H1 (cell line): ENCODE results near the gene RELL2. TPM values are rescaled to one million over a fixed set of nuclear protein-coding genes. Genes with fewer than 3 reads are reported as not detected.

Experiments
- EP300 ChIP-seq, 2 experiments: IDR thresholded peaks; 1 replicate in 1 of 2; 2 replicates in 1 of 2; pipeline ENCODE4 v1.6.1; 2011 to 2012; ENCODE audit warnings: low read depth in 2 of 2, low read length in 2 of 2, mild to moderate bottlenecking in 2 of 2, borderline replicate concordance in 1 of 2, inconsistent platforms in 1 of 2, moderate library complexity in 1 of 2
- GABPA ChIP-seq: IDR thresholded peaks from 2 replicates; pipeline ENCODE4 v1.6.1; 2011; ENCODE audit warnings: mild to moderate bottlenecking, low read length, moderate library complexity, borderline replicate concordance; ENCODE audit not compliant: insufficient read depth
- HDAC2 ChIP-seq, 2 experiments: fragments of 300-600 bp in 1 of 2; sonication (generic) in 1 of 2; IDR thresholded peaks; 2 replicates each; pipeline ENCODE4 v1.6.1; 2011 to 2012; ENCODE audit warnings: low read depth in 2 of 2, low read length in 2 of 2, mild to moderate bottlenecking in 2 of 2, moderate library complexity in 2 of 2, borderline replicate concordance in 1 of 2, inconsistent platforms in 1 of 2
- POLR2A ChIP-seq, 2 experiments: IDR thresholded peaks; 1 replicate in 1 of 2; 2 replicates in 1 of 2; pipeline ENCODE4 v1.6.1; 2011; ENCODE audit warnings: low read depth in 2 of 2, low read length in 2 of 2, mild to moderate bottlenecking in 2 of 2; ENCODE audit errors: control extremely low read depth in 1 of 2
- RBBP5 ChIP-seq: IDR thresholded peaks from 2 replicates; pipeline ENCODE4 v1.7.1; 2012; ENCODE audit warnings: low read depth, mild to moderate bottlenecking, inconsistent platforms, low read length, moderate library complexity, borderline replicate concordance
- SAP30 ChIP-seq: fragments of 300-600 bp; sonication (generic); IDR thresholded peaks from 2 replicates; pipeline ENCODE4 v1.7.1; 2012; ENCODE audit warnings: low read length, moderate library complexity, mild to moderate bottlenecking, inconsistent platforms; ENCODE audit not compliant: insufficient read depth, insufficient replicate concordance
- SIRT6 ChIP-seq: IDR thresholded peaks from one replicate; pipeline ENCODE4 v1.7.1; 2012; ENCODE audit warnings: low read length, inconsistent platforms
- SIX5 ChIP-seq: IDR thresholded peaks from 2 replicates; pipeline ENCODE4 v1.6.1; 2011; ENCODE audit warnings: mild to moderate bottlenecking, low read depth, low read length
- TBP ChIP-seq: IDR thresholded peaks from 2 replicates; pipeline ENCODE4 v1.6.1; 2011; ENCODE audit warnings: low read depth, low read length, improper control_type of control experiment
- TEAD4 ChIP-seq: IDR thresholded peaks from 2 replicates; pipeline ENCODE4 v1.6.1; 2012; ENCODE audit warnings: low read depth, low read length, inconsistent platforms, mixed read lengths
- polyA plus RNA-seq, 7 experiments: library from polyadenylated mRNA; depleted of rRNA in 3 of 7; stranded (reverse) in 5 of 7; unstranded in 2 of 7; fragments of >200 nt in 5 of 7; fragments of 200-250 nt in 2 of 7; gene quantifications; 1 replicate in 5 of 7; 2 replicates in 1 of 7; 4 replicates in 1 of 7; pipeline versions ENCODE4 v1.2.1 to v1.2.3, GENCODE V29; 2011 to 2013; ENCODE audit warnings: missing spikeins in 2 of 7, mixed read lengths in 2 of 7
- total RNA-seq: library from RNA; stranded (reverse); fragmentation: NEBNext Ultra II Directional; extraction: Animal tissue kit (Norgen Biotek cat#: 25700); gene quantifications from 2 replicates; pipeline ENCODE4 v1.2.1, GENCODE V29; 2021
- TF ChIP-seq, protein P1 (sequence below): fragments of 300-600 bp; sonication (generic); IDR thresholded peaks from 2 replicates; pipeline ENCODE4 v1.7.1; 2012; ENCODE audit warnings: low read length, moderate library complexity, mild to moderate bottlenecking, inconsistent platforms; ENCODE audit not compliant: insufficient replicate concordance

Gene RELL2
- total and polyA plus RNA-seq, 2 of the 8 experiments (the other 6 are each of a cell fraction or from before 2014, with no cell fraction given), result 18.6 to 23.7 TPM

GRCh38 chr5:141635646-141636045 is 1.2 kb upstream of the RELL2 start (continued):
- TF ChIP-seq, protein P1, sequence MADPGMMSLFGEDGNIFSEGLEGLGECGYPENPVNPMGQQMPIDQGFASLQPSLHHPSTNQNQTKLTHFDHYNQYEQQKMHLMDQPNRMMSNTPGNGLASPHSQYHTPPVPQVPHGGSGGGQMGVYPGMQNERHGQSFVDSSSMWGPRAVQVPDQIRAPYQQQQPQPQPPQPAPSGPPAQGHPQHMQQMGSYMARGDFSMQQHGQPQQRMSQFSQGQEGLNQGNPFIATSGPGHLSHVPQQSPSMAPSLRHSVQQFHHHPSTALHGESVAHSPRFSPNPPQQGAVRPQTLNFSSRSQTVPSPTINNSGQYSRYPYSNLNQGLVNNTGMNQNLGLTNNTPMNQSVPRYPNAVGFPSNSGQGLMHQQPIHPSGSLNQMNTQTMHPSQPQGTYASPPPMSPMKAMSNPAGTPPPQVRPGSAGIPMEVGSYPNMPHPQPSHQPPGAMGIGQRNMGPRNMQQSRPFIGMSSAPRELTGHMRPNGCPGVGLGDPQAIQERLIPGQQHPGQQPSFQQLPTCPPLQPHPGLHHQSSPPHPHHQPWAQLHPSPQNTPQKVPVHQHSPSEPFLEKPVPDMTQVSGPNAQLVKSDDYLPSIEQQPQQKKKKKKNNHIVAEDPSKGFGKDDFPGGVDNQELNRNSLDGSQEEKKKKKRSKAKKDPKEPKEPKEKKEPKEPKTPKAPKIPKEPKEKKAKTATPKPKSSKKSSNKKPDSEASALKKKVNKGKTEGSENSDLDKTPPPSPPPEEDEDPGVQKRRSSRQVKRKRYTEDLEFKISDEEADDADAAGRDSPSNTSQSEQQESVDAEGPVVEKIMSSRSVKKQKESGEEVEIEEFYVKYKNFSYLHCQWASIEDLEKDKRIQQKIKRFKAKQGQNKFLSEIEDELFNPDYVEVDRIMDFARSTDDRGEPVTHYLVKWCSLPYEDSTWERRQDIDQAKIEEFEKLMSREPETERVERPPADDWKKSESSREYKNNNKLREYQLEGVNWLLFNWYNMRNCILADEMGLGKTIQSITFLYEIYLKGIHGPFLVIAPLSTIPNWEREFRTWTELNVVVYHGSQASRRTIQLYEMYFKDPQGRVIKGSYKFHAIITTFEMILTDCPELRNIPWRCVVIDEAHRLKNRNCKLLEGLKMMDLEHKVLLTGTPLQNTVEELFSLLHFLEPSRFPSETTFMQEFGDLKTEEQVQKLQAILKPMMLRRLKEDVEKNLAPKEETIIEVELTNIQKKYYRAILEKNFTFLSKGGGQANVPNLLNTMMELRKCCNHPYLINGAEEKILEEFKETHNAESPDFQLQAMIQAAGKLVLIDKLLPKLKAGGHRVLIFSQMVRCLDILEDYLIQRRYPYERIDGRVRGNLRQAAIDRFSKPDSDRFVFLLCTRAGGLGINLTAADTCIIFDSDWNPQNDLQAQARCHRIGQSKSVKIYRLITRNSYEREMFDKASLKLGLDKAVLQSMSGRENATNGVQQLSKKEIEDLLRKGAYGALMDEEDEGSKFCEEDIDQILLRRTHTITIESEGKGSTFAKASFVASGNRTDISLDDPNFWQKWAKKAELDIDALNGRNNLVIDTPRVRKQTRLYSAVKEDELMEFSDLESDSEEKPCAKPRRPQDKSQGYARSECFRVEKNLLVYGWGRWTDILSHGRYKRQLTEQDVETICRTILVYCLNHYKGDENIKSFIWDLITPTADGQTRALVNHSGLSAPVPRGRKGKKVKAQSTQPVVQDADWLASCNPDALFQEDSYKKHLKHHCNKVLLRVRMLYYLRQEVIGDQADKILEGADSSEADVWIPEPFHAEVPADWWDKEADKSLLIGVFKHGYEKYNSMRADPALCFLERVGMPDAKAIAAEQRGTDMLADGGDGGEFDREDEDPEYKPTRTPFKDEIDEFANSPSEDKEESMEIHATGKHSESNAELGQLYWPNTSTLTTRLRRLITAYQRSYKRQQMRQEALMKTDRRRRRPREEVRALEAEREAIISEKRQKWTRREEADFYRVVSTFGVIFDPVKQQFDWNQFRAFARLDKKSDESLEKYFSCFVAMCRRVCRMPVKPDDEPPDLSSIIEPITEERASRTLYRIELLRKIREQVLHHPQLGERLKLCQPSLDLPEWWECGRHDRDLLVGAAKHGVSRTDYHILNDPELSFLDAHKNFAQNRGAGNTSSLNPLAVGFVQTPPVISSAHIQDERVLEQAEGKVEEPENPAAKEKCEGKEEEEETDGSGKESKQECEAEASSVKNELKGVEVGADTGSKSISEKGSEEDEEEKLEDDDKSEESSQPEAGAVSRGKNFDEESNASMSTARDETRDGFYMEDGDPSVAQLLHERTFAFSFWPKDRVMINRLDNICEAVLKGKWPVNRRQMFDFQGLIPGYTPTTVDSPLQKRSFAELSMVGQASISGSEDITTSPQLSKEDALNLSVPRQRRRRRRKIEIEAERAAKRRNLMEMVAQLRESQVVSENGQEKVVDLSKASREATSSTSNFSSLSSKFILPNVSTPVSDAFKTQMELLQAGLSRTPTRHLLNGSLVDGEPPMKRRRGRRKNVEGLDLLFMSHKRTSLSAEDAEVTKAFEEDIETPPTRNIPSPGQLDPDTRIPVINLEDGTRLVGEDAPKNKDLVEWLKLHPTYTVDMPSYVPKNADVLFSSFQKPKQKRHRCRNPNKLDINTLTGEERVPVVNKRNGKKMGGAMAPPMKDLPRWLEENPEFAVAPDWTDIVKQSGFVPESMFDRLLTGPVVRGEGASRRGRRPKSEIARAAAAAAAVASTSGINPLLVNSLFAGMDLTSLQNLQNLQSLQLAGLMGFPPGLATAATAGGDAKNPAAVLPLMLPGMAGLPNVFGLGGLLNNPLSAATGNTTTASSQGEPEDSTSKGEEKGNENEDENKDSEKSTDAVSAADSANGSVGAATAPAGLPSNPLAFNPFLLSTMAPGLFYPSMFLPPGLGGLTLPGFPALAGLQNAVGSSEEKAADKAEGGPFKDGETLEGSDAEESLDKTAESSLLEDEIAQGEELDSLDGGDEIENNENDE, result no peak
- no peak for TF ChIP-seq POLR2A (IDR thresholded peaks at IDR 0.05; ENCODE audit: control extremely low read depth in 1 of 2, low read depth in 2 of 2, low read length in 2 of 2)
- TF ChIP-seq SIX5, result no peak
- TF ChIP-seq SIRT6, result no peak
- TF ChIP-seq EP300 (IDR thresholded peaks at IDR 0.05; ENCODE audit: borderline replicate concordance in 1 of 2, low read depth in 2 of 2, low read length in 2 of 2), result no peak
- TF ChIP-seq GABPA, result no peak
- no peak for TF ChIP-seq SAP30
- no peak for TF ChIP-seq HDAC2 (IDR thresholded peaks at IDR 0.05; ENCODE audit: borderline replicate concordance in 1 of 2, low read depth in 2 of 2, low read length in 2 of 2)
- no peak for TF ChIP-seq TBP
- no peak for TF ChIP-seq RBBP5
- no peak for TF ChIP-seq TEAD4
- TF ChIP-seq, all 59 proteins: peak for 0
